Smooth muscle cell (in vitro differentiated cells): ENCODE results near the gene WDR49. TPM values are rescaled to one million over a fixed set of nuclear protein-coding genes. Genes with fewer than 3 reads are reported as not detected.

Experiments used
- DNase-seq: peaks from one replicate; lab custom pipeline; 2025; ENCODE audit not compliant: unreplicated experiment; lab: John Stamatoyannopoulos, UW
- H2AFZ ChIP-seq: fragments of 200-600 bp; sonication (generic); 2 replicates; pipeline ENCODE4 v1.6.0; 2016; ENCODE audit warnings: antibody characterized with exemption, low read depth, mild to moderate bottlenecking
- H3F3A ChIP-seq: fragments of 200-600 bp; sonication (generic); 2 replicates; pipeline ENCODE4 v1.6.0; 2017; ENCODE audit warnings: antibody characterized with exemption, low read depth
- H3K27ac ChIP-seq: fragments of 200-600 bp; sonication (generic); 2 replicates; pipeline ENCODE4 v1.5.1; 2016; ENCODE audit warnings: low read depth, mild to moderate bottlenecking
- H3K27me3 ChIP-seq: fragments of 200-600 bp; sonication (generic); 2 replicates; pipeline ENCODE4 v1.6.1; 2016; ENCODE audit warnings: low read depth, mild to moderate bottlenecking
- H3K36me3 ChIP-seq: fragments of 200-600 bp; sonication (generic); 2 replicates; pipeline ENCODE4 v1.5.1; 2016; ENCODE audit warnings: low read depth
- H3K4me1 ChIP-seq: fragments of 200-600 bp; sonication (generic); 2 replicates; pipeline ENCODE4 v1.5.1; 2016; ENCODE audit warnings: low read depth
- H3K4me2 ChIP-seq: fragments of 200-600 bp; sonication (generic); 2 replicates; pipeline ENCODE4 v1.6.0; 2016; ENCODE audit warnings: mild to moderate bottlenecking
- H3K4me3 ChIP-seq: fragments of 200-600 bp; sonication (generic); 2 replicates; pipeline ENCODE4 v1.5.1; 2016; ENCODE audit warnings: mild to moderate bottlenecking
- H3K79me2 ChIP-seq: fragments of 200-600 bp; sonication (generic); 2 replicates; pipeline ENCODE4 v1.6.0; 2016; ENCODE audit warnings: low read depth, mild to moderate bottlenecking
- H3K9ac ChIP-seq: fragments of 200-600 bp; sonication (generic); 2 replicates; pipeline ENCODE4 v1.6.0; 2016; ENCODE audit warnings: low read depth
- H3K9me3 ChIP-seq: fragments of 200-600 bp; sonication (generic); replicated peaks from 2 replicates; pipeline ENCODE4 v1.5.1; 2016; ENCODE audit warnings: low read depth
- H4K20me1 ChIP-seq: fragments of 200-600 bp; sonication (generic); 2 replicates; pipeline ENCODE4 v1.6.0; 2016; ENCODE audit warnings: low read depth
- CTCF ChIP-seq: fragments of 200-600 bp; sonication (generic); IDR thresholded peaks from 2 replicates; pipeline ENCODE4 v1.5.1; 2017; ENCODE audit warnings: borderline replicate concordance, mild to moderate bottlenecking, antibody characterized with exemption; ENCODE audit not compliant: insufficient read depth, poor library complexity, severe bottlenecking
- WGBS: methylation state at CpG from one replicate; pipeline ENCODE4 v1.1.7; 2016; ENCODE audit warnings: low lambda C conversion rate; 5-methylcytosine and 5-hydroxymethylcytosine counted together
- polyA plus RNA-seq: library from polyadenylated mRNA; unstranded; fragments of >200 nt; fragmentation: Nextera tagmentation; extraction: Ambion mirVana; gene quantifications from 2 replicates; pipeline ENCODE4 v1.2.1, GENCODE V29; 2016
- total RNA-seq: library from RNA; depleted of rRNA; stranded (reverse); fragments of >200 nt; gene quantifications from 2 replicates; pipeline ENCODE4 v1.2.3, GENCODE V29; 2014

WDR49 gene
- total and polyA plus RNA-seq, 2 experiments from 2014 or later = 0.09 TPM; not detected in 1

- no peak for DNase-seq
- H3K79me2 ChIP-seq = no peaks in the 10 kb centered on the region
Measured at GRCh38 chr3:167507954-167508353, 145.8 kb downstream of the WDR49 start.

GRCh38 chr3:167502401-167502800, 151.3 kb downstream of the WDR49 start:
- no peak for TF ChIP-seq CTCF
- no peak overlapping the region for H3K27ac ChIP-seq

More at GRCh38 chr3:167507954-167508353, 145.8 kb downstream of the WDR49 start:
- H3K4me3 ChIP-seq = no peak overlapping the region
- H3F3A ChIP-seq = no peaks in the 10 kb centered on the region
- WGBS = 96% methylated on average over 1 of the region's 1 CpG
- H3K4me1 ChIP-seq = no peaks in the 10 kb centered on the region
- H3K36me3 ChIP-seq = no peaks in the 10 kb centered on the region
- no peaks in the 10 kb centered on the region for H3K27me3 ChIP-seq
- H3K9ac ChIP-seq = no peak overlapping the region
- no peaks in the 10 kb centered on the region for H4K20me1 ChIP-seq
- H2AFZ ChIP-seq = no peak overlapping the region
- no peak overlapping the region for H3K27ac ChIP-seq
- H3K4me2 ChIP-seq = no peak overlapping the region
- no peaks in the 10 kb centered on the region for H3K9me3 ChIP-seq
- TF ChIP-seq CTCF = no peak

GRCh38 chr3:167501941-167502340, 151.8 kb downstream of the WDR49 start:
- Histone ChIP-seq H3K27me3 (no peaks in the 10 kb centered on the region), H2AFZ (no peak overlapping the region), H3K27ac (no peak overlapping the region), H3K4me3 (no peak overlapping the region), H3K4me2 (no peak overlapping the region), H3K4me1 (no peaks in the 10 kb centered on the region), H3K9me3 (no peaks in the 10 kb centered on the region), H3K9ac (no peak overlapping the region), H4K20me1 (no peaks in the 10 kb centered on the region), H3K36me3 (no peaks in the 10 kb centered on the region), H3K79me2 (no peaks in the 10 kb centered on the region), H3F3A (no peaks in the 10 kb centered on the region)
- no peak for TF ChIP-seq CTCF
- no peak for DNase-seq
- WGBS = 89% methylated on average over 3 of the region's 3 CpGs

More at GRCh38 chr3:167502401-167502800, 151.3 kb downstream of the WDR49 start:
- Histone ChIP-seq H4K20me1 (no peaks in the 10 kb centered on the region), H3K4me3 (no peak overlapping the region), H3K9me3 (no peaks in the 10 kb centered on the region), H3K4me1 (no peaks in the 10 kb centered on the region), H2AFZ (no peak overlapping the region), H3K79me2 (no peaks in the 10 kb centered on the region), H3K36me3 (no peaks in the 10 kb centered on the region), H3K27me3 (no peaks in the 10 kb centered on the region), H3K9ac (no peak overlapping the region), H3K4me2 (no peak overlapping the region), H3F3A (no peaks in the 10 kb centered on the region)
- 85% methylated on average over 2 of the region's 2 CpGs for WGBS
- no peak for DNase-seq

- Histone ChIP-seq H3K4me3 (no peak overlapping the region), H3K27me3 (no peaks in the 10 kb centered on the region), H3K36me3 (no peaks in the 10 kb centered on the region), H3K4me1 (no peaks in the 10 kb centered on the region), H3K4me2 (no peak overlapping the region), H3K9ac (no peak overlapping the region), H3K9me3 (no peaks in the 10 kb centered on the region), H3K27ac (no peak overlapping the region), H4K20me1 (no peaks in the 10 kb centered on the region), H2AFZ (no peak overlapping the region), H3K79me2 (no peaks in the 10 kb centered on the region), H3F3A (no peaks in the 10 kb centered on the region)
- no peak for DNase-seq
- 85% methylated on average over 7 of the region's 7 CpGs for WGBS
- no peak for TF ChIP-seq CTCF
Measured at GRCh38 chr3:167497903-167498302, 155.8 kb downstream of the WDR49 start.
